Mesothelial cell of epicardium (in vitro differentiated cells): Measurements from ENCODE around the gene IRF2. TPM values are rescaled to one million over a fixed set of nuclear protein-coding genes. Genes with fewer than 3 reads are reported as not detected.

Source experiments
- DNase-seq, 2 experiments: peaks; one replicate each; pipeline ENCODE4 v3.0.0; 2021; ENCODE audit warnings: low spot score in 2 of 2; ENCODE audit not compliant: unreplicated experiment in 2 of 2
- H3K27ac Mint-ChIP-seq: 2 replicates; pipeline ENCODE4 v1.8.0; 2021; ENCODE audit warnings: mixed read lengths
- H3K27me3 Mint-ChIP-seq: 2 replicates; pipeline ENCODE4 v1.8.0; 2021; ENCODE audit warnings: low read depth, mixed read lengths
- H3K36me3 Mint-ChIP-seq: 2 replicates; pipeline ENCODE4 v1.8.0; 2021; ENCODE audit warnings: mixed read lengths
- H3K4me1 Mint-ChIP-seq: 2 replicates; pipeline ENCODE4 v1.8.0; 2021; ENCODE audit warnings: mixed read lengths
- H3K4me3 Mint-ChIP-seq: 2 replicates; pipeline ENCODE4 v1.8.0; 2021; ENCODE audit warnings: mild to moderate bottlenecking, moderate library complexity, mixed read lengths
- H3K9me3 Mint-ChIP-seq: 2 replicates; pipeline ENCODE4 v1.8.0; 2021; ENCODE audit warnings: mixed read lengths
- CTCF ChIP-seq: fragments of 200-600 bp; sonication (generic); IDR thresholded peaks from one replicate; pipeline ENCODE4 v1.5.0; 2021; ENCODE audit warnings: antibody characterized with exemption; ENCODE audit not compliant: unreplicated experiment
- total RNA-seq: library from RNA; stranded (reverse); gene quantifications from 3 replicates; pipeline ENCODE4 v1.2.1, GENCODE V29; 2021

IRF2 gene
- total RNA-seq, 1 donor from 2014 or later, result 15.8 TPM

- no peak for DNase-seq
- TF ChIP-seq CTCF, result no peak
- H3K27me3 Mint-ChIP-seq, result no peaks in the 10 kb centered on the region
- no peaks in the 10 kb centered on the region for H3K4me1 Mint-ChIP-seq
- no peak overlapping the region for H3K4me3 Mint-ChIP-seq
- H3K27ac Mint-ChIP-seq, result no peak overlapping the region
- peaks cover 35% of the 10 kb centered on the region for H3K36me3 Mint-ChIP-seq
- H3K9me3 Mint-ChIP-seq, result peaks cover 5% of the 10 kb centered on the region
Measured at GRCh38 chr4:184417802-184418511, 56.4 kb downstream of the IRF2 start.

- TF ChIP-seq CTCF, result no peak
- Mint-ChIP-seq H3K4me1 (no peaks in the 10 kb centered on the region), H3K36me3 (peaks cover 28% of the 10 kb centered on the region), H3K4me3 (no peak overlapping the region), H3K27ac (no peak overlapping the region), H3K27me3 (no peaks in the 10 kb centered on the region), H3K9me3 (no peaks in the 10 kb centered on the region)
- no peak for DNase-seq
Measured at GRCh38 chr4:184416913-184417734, 57.2 kb downstream of the IRF2 start.

- DNase-seq, result no peak
- Mint-ChIP-seq H3K9me3 (no peaks in the 10 kb centered on the region), H3K4me1 (no peaks in the 10 kb centered on the region), H3K27me3 (no peaks in the 10 kb centered on the region), H3K27ac (no peak overlapping the region), H3K36me3 (peaks cover 29% of the 10 kb centered on the region), H3K4me3 (no peak overlapping the region)
- no peak for TF ChIP-seq CTCF
Measured at GRCh38 chr4:184415071-184415470, 59.3 kb downstream of the IRF2 start.

- Mint-ChIP-seq H3K27ac (peak overlapping the region; percentile 14), H3K27me3 (no peaks in the 10 kb centered on the region), H3K4me1 (peaks cover 14% of the 10 kb centered on the region), H3K4me3 (no peak overlapping the region), H3K9me3 (no peaks in the 10 kb centered on the region), H3K36me3 (peaks cover 37% of the 10 kb centered on the region)
- TF ChIP-seq CTCF, result no peak
- DNase-seq, result no peak
Measured at GRCh38 chr4:184413261-184414046, 60.9 kb downstream of the IRF2 start.

- Mint-ChIP-seq H3K9me3 (no peaks in the 10 kb centered on the region), H3K36me3 (peaks cover 33% of the 10 kb centered on the region), H3K27ac (no peak overlapping the region), H3K4me1 (peaks cover 23% of the 10 kb centered on the region), H3K27me3 (no peaks in the 10 kb centered on the region), H3K4me3 (no peak overlapping the region)
- TF ChIP-seq CTCF, result no peak
- no peak for DNase-seq
Measured at GRCh38 chr4:184410748-184411147, 63.6 kb downstream of the IRF2 start.
